ENCODE measurements around the gene VSNL1.

VSNL1 gene

DNA sequence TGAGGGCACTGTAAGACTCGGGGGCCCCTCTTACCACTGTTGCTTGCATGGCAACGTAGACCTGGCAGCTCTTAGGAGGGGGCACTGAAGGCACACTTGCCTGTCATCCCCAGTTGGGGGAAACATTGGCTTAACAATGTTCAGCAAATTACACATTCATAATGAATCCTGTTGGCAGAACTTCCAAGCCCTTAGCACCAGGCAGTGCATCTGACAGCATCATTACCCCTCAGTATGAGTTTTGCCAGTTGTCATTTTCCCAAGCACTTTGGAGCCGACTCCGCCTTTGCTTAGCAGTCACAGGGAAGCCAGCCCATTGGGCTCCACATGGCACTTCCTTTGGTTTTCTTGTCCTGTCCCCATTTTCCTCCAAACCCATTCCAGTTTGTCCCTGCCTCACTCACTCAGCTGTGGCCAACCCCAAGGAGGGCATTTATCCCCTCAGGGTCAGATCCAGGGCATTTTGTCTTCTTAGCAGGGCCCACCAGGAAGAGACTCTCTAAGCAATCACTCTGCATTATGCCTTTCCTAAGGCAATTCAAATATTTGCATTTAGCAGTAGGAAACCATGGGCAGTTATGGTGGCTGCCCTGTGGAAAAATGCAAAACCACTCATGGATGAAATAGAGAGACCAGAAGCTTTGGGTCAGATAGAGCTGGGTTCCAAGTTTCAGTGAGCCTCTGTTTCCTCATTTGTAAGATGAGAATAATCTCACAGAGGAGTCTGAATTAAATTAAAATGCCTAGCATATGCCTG, 73.9 kb downstream of the VSNL1 start:
- TF ChIP-seq, protein P1, sequence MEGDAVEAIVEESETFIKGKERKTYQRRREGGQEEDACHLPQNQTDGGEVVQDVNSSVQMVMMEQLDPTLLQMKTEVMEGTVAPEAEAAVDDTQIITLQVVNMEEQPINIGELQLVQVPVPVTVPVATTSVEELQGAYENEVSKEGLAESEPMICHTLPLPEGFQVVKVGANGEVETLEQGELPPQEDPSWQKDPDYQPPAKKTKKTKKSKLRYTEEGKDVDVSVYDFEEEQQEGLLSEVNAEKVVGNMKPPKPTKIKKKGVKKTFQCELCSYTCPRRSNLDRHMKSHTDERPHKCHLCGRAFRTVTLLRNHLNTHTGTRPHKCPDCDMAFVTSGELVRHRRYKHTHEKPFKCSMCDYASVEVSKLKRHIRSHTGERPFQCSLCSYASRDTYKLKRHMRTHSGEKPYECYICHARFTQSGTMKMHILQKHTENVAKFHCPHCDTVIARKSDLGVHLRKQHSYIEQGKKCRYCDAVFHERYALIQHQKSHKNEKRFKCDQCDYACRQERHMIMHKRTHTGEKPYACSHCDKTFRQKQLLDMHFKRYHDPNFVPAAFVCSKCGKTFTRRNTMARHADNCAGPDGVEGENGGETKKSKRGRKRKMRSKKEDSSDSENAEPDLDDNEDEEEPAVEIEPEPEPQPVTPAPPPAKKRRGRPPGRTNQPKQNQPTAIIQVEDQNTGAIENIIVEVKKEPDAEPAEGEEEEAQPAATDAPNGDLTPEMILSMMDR (IDR thresholded peaks at IDR 0.05; ENCODE audit: low read length): no peak
- TF ChIP-seq EZH2 (IDR thresholded peaks at IDR 0.05; ENCODE audit: borderline replicate concordance, low read length): no peak
- Histone ChIP-seq H3K27me3 (ENCODE audit: insufficient read depth, low read length) (no peaks in the 10 kb centered on the region), H3K9ac (ENCODE audit: low read length) (no peak overlapping the region), H3K79me2 (ENCODE audit: insufficient read depth, low read length) (no peaks in the 10 kb centered on the region), H2AFZ (ENCODE audit: low read length) (no peak overlapping the region), H3K4me1 (ENCODE audit: insufficient read depth, low read length, severe bottlenecking) (no peaks in the 10 kb centered on the region), H3F3A (ENCODE audit: insufficient read depth, low read length) (no peaks in the 10 kb centered on the region), H3K36me3 (ENCODE audit: insufficient read depth, low read length) (no peaks in the 10 kb centered on the region), H3K9me3 (ENCODE audit: low read length) (no peaks in the 10 kb centered on the region), H3K27ac (ENCODE audit: low read depth, low read length, poor library complexity, severe bottlenecking) (no peak overlapping the region), H4K20me1 (ENCODE audit: insufficient read depth, low read length) (no peaks in the 10 kb centered on the region), H3K4me2 (ENCODE audit: low read length) (no peak overlapping the region), H3K9me2 (ENCODE audit: low read depth, low read length) (no peaks in the 10 kb centered on the region), H3K4me3 (ENCODE audit: low read depth, low read length, poor library complexity, severe bottlenecking) (no peak overlapping the region)

DNA sequence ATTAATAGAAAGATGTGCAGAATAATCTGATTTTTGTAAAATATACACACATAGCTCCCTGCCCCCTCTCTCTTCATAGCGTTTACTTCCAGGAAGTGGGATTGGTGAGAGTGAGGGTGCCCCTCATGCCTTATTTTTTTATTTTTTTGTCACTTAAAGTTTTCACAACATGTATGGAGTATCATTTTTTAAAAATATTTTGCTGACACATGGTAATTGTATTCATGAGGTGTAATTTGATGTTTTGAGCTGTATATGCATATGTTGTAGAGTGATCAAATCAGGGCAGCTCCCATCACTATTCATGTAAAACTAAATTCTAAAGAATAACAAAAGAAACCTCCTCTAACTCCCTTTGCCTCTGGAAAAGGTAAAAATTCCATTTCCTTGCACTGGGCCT, 74.7 kb downstream of the VSNL1 start:
- no peak overlapping the region for H3K4me3 ChIP-seq (ENCODE audit: low read depth, low read length, poor library complexity, severe bottlenecking)
- H3K9me3 ChIP-seq (ENCODE audit: low read length): no peaks in the 10 kb centered on the region
- no peaks in the 10 kb centered on the region for H3K9me2 ChIP-seq (ENCODE audit: low read depth, low read length)
- no peaks in the 10 kb centered on the region for H3K27me3 ChIP-seq (ENCODE audit: insufficient read depth, low read length)
- no peaks in the 10 kb centered on the region for H4K20me1 ChIP-seq (ENCODE audit: insufficient read depth, low read length)
- no peak overlapping the region for H2AFZ ChIP-seq (ENCODE audit: low read length)
- no peak overlapping the region for H3K27ac ChIP-seq (ENCODE audit: low read depth, low read length, poor library complexity, severe bottlenecking)
- H3K9ac ChIP-seq (ENCODE audit: low read length): no peak overlapping the region
- H3F3A ChIP-seq (ENCODE audit: insufficient read depth, low read length): no peaks in the 10 kb centered on the region
- TF ChIP-seq, protein P1 (IDR thresholded peaks at IDR 0.05; ENCODE audit: low read length): no peak
- no peak for TF ChIP-seq EZH2 (IDR thresholded peaks at IDR 0.05; ENCODE audit: borderline replicate concordance, low read length)
- no peaks in the 10 kb centered on the region for H3K4me1 ChIP-seq (ENCODE audit: insufficient read depth, low read length, severe bottlenecking)
- no peaks in the 10 kb centered on the region for H3K79me2 ChIP-seq (ENCODE audit: insufficient read depth, low read length)
- no peak overlapping the region for H3K4me2 ChIP-seq (ENCODE audit: low read length)
- H3K36me3 ChIP-seq (ENCODE audit: insufficient read depth, low read length): no peaks in the 10 kb centered on the region

DNA sequence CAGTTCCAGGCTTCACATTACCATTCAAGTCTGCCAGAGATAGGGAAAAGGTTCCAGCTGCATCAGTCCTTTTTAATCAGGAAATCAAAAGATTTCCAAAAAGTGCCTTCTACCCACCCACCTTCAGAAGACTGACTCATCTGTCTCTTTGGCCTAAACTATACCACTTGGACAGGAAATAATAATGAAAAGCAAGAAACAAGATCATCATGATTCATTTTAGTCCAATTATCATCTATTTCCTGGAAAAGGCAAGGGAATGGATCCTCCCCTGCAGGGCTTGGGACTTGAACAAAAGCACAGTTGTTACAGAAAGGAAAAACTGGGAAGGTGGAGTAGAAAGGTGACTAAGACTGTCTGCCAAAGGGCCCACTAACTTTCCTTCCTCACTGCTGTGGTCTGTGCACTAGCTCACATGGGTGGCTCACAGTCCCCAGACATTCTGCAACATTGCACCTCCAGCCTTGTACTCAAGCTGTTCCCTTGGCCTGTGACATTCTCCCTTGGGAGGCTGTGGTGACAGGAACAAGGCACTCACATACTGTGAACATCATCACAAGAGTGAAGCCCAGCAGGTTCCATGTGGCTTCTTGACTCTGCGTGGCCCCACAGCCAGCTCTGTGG, 75.3 kb downstream of the VSNL1 start:
- H3K79me2 ChIP-seq (ENCODE audit: insufficient read depth, low read length): no peaks in the 10 kb centered on the region
- H3K4me1 ChIP-seq (ENCODE audit: insufficient read depth, low read length, severe bottlenecking): no peaks in the 10 kb centered on the region
- H3K27me3 ChIP-seq (ENCODE audit: insufficient read depth, low read length): no peaks in the 10 kb centered on the region
- H3K4me2 ChIP-seq (ENCODE audit: low read length): no peak overlapping the region
- TF ChIP-seq EZH2 (IDR thresholded peaks at IDR 0.05; ENCODE audit: borderline replicate concordance, low read length): no peak
- TF ChIP-seq, protein P1 (IDR thresholded peaks at IDR 0.05; ENCODE audit: low read length): no peak
- no peak overlapping the region for H2AFZ ChIP-seq (ENCODE audit: low read length)
- no peak overlapping the region for H3K9ac ChIP-seq (ENCODE audit: low read length)
- no peaks in the 10 kb centered on the region for H3K9me2 ChIP-seq (ENCODE audit: low read depth, low read length)
- no peaks in the 10 kb centered on the region for H3K9me3 ChIP-seq (ENCODE audit: low read length)
- H3K36me3 ChIP-seq (ENCODE audit: insufficient read depth, low read length): no peaks in the 10 kb centered on the region
- no peaks in the 10 kb centered on the region for H4K20me1 ChIP-seq (ENCODE audit: insufficient read depth, low read length)
- no peak overlapping the region for H3K27ac ChIP-seq (ENCODE audit: low read depth, low read length, poor library complexity, severe bottlenecking)
- no peaks in the 10 kb centered on the region for H3F3A ChIP-seq (ENCODE audit: insufficient read depth, low read length)
- H3K4me3 ChIP-seq (ENCODE audit: low read depth, low read length, poor library complexity, severe bottlenecking): no peak overlapping the region
